Prostate gland (tissue), 2 donors: Measurements from ENCODE around the gene FIBCD1. TPM values are rescaled to one million over a fixed set of nuclear protein-coding genes. Genes with fewer than 3 reads are reported as not detected.

ENCODE experiments used
- DNase-seq: peaks from one replicate; pipeline ENCODE4 v3.0.0-alpha.2; 2019; ENCODE audit warnings: low spot score
- H3K27ac ChIP-seq, 2 donors: fragments of 200-600 bp; sonication (generic); 2 replicates each; pipeline ENCODE4 v1.5.1; 2017 to 2019
- H3K27me3 ChIP-seq: fragments of 200-600 bp; sonication (generic); replicated peaks from 2 replicates; pipeline ENCODE4 v1.5.1; 2019; ENCODE audit not compliant: insufficient read depth
- H3K36me3 ChIP-seq, 2 donors: fragments of 200-600 bp; sonication (generic); 1 replicate in 1 of 2; 2 replicates in 1 of 2; pipeline versions ENCODE4 v1.5.1 to v1.8.1; 2017 to 2019
- H3K4me1 ChIP-seq: fragments of 200-600 bp; sonication (generic); replicated peaks from 2 replicates; pipeline ENCODE4 v1.5.1; 2019
- H3K4me3 ChIP-seq, 2 donors: fragments of 200-600 bp; sonication (generic); 2 replicates each; pipeline ENCODE4 v1.5.1; 2017 to 2019
- H3K9me3 ChIP-seq: fragments of 200-600 bp; sonication (generic); 2 replicates; pipeline ENCODE4 v1.5.1; 2017
- CTCF ChIP-seq, 4 experiments: fragments of 200-600 bp in 2 of 4; fragments of 450-650 bp in 2 of 4; sonication (generic) in 2 of 4; IDR thresholded peaks; 1 replicate in 3 of 4; 2 replicates in 1 of 4; pipeline ENCODE4 v1.5.1; 2016 to 2019; ENCODE audit warnings: antibody characterized with exemption in 4 of 4, mild to moderate bottlenecking in 2 of 4, moderate library complexity in 2 of 4
- POLR2A ChIP-seq: fragments of 450-650 bp; IDR thresholded peaks from one replicate; pipeline ENCODE4 v1.6.1; 2016; ENCODE audit warnings: antibody characterized with exemption, mild to moderate bottlenecking
- POLR2AphosphoS5 ChIP-seq: sonication (generic); formaldehyde crosslinking; IDR thresholded peaks from one replicate; pipeline ENCODE4 v1.6.1; 2017; ENCODE audit warnings: antibody characterized with exemption
- WGBS: methylation state at CpG from one replicate; pipeline ENCODE4 v1.1.5; 2018; 5-methylcytosine and 5-hydroxymethylcytosine counted together
- intact Hi-C: fragments of 100-400 bp; cut with DNase I; formaldehyde crosslinking; loops from one replicate; pipeline ENCODE4 v1.14.2; 2022
- total RNA-seq, 2 donors: library from RNA; depleted of rRNA; stranded (reverse); fragments of >200 nt; gene quantifications; one replicate each; pipeline ENCODE4 v1.1.0, GENCODE V29; 2016

FIBCD1 gene
- total RNA-seq, 2 donors from 2014 or later = 0.36 to 13.2 TPM

GRCh38 chr9:130920233-130920632, 18.8 kb downstream of the FIBCD1 start:
- intact Hi-C loops = no loop called here
- Histone ChIP-seq H3K27ac (no peak overlapping the region), H3K27me3 (no peaks in the 10 kb centered on the region), H3K4me3 (no peak overlapping the region), H3K9me3 (no peaks in the 10 kb centered on the region), H3K36me3 (no peaks in the 10 kb centered on the region), H3K4me1 (no peaks in the 10 kb centered on the region)
- WGBS = 97% methylated on average over 8 of the region's 8 CpGs
- DNase-seq = no peak
- no peak for TF ChIP-seq CTCF (IDR thresholded peaks at IDR 0.05)
- TF ChIP-seq POLR2AphosphoS5 = no peak
- TF ChIP-seq POLR2A = no peak

GRCh38 chr9:130919559-130920145, 19.4 kb downstream of the FIBCD1 start:
- TF ChIP-seq POLR2AphosphoS5 (no peak), POLR2A (no peak), CTCF (IDR thresholded peaks at IDR 0.05) (no peak)
- whole genome bisulfite sequencing = 83% methylated on average over 9 of the region's 14 CpGs
- DNase-seq = no peak

GRCh38 chr9:130918826-130919558, 20.1 kb downstream of the FIBCD1 start:
- no peaks in the 10 kb centered on the region for H3K9me3 ChIP-seq
- TF ChIP-seq POLR2AphosphoS5 (no peak), POLR2A (no peak), CTCF (IDR thresholded peaks at IDR 0.05) (no peak)
- H3K36me3 ChIP-seq = no peaks in the 10 kb centered on the region
- H3K4me3 ChIP-seq = no peak overlapping the region
- WGBS = 54% methylated on average over 32 of the region's 33 CpGs
- H3K27me3 ChIP-seq = no peaks in the 10 kb centered on the region
- no peak for DNase-seq
- intact Hi-C loops = no loop called here
- no peak overlapping the region for H3K27ac ChIP-seq
- no peaks in the 10 kb centered on the region for H3K4me1 ChIP-seq

More at GRCh38 chr9:130919559-130920145, 19.4 kb downstream of the FIBCD1 start:
- no peaks in the 10 kb centered on the region for H3K27me3 ChIP-seq
- H3K4me3 ChIP-seq = no peak overlapping the region
- intact Hi-C loops = no loop called here
- H3K27ac ChIP-seq = no peak overlapping the region
- no peaks in the 10 kb centered on the region for H3K9me3 ChIP-seq
- no peaks in the 10 kb centered on the region for H3K4me1 ChIP-seq
- no peaks in the 10 kb centered on the region for H3K36me3 ChIP-seq

GRCh38 chr9:130918101-130918825, 20.8 kb downstream of the FIBCD1 start:
- 44% methylated on average over 9 of the region's 9 CpGs for WGBS
- intact Hi-C loops = no loop called here
- Histone ChIP-seq H3K36me3 (no peaks in the 10 kb centered on the region), H3K9me3 (no peaks in the 10 kb centered on the region), H3K27me3 (no peaks in the 10 kb centered on the region), H3K27ac (no peak overlapping the region), H3K4me3 (no peak overlapping the region), H3K4me1 (no peaks in the 10 kb centered on the region)
- DNase-seq = no peak
- no peak for TF ChIP-seq POLR2AphosphoS5
- TF ChIP-seq POLR2A = no peak
- TF ChIP-seq CTCF (IDR thresholded peaks at IDR 0.05) = no peak
